IMR-90 (cell line): ENCODE measurements around the gene GAS7. TPM values are rescaled to one million over a fixed set of nuclear protein-coding genes. Genes with fewer than 3 reads are reported as not detected.
"Not testable (repeated sequence)": the region's sequence is repeated elsewhere in the genome, so short reads cannot be mapped to it uniquely, and the experiment has no call there.

Experiments used
- ATAC-seq: fragments of 200-7000 bp; cut with Tn5 transposase; 2 replicates; pipeline ENCODE4 v1.9.1; 2020; ENCODE audit warnings: low read depth, mild to moderate bottlenecking, moderate library complexity
- BruUV-seq: library from RNA; stranded (reverse); fragments of 400-500 nt; replicated peaks from 2 replicates; lab custom pipeline; 2021; lab: Mats Ljungman, UMichigan
- CTCF ChIA-PET: fragments of 300-600 bp; formaldehyde crosslinking; extraction: SDS; loops from one replicate; lab custom pipeline; 2021; ENCODE audit warnings: antibody characterized with exemption; lab: Yijun Ruan, JAX
- POLR2A ChIA-PET: fragments of 300-600 bp; sonication (Branson Sonifier 250); formaldehyde crosslinking; loops from one replicate; lab custom pipeline; 2022; ENCODE audit warnings: antibody characterized with exemption; ENCODE audit not compliant: unreplicated experiment; lab: Charles Lee
- DNase-seq: peaks from one replicate; pipeline ENCODE4 v3.0.0; 2013
- H2AFZ ChIP-seq: replicated peaks from 2 replicates; pipeline ENCODE3; 2013; ENCODE audit warnings: low read length, mild to moderate bottlenecking; ENCODE audit not compliant: poor library complexity
- H2AK5ac ChIP-seq: 2 replicates; pipeline ENCODE4 v1.6.1; 2013; ENCODE audit warnings: low read depth, low read length, inconsistent platforms
- H2AK9ac ChIP-seq: replicated peaks from 2 replicates; pipeline ENCODE3; 2013; ENCODE audit warnings: mild to moderate bottlenecking, low read depth, low read length, moderate library complexity; ENCODE audit not compliant: poor library complexity
- H2BK120ac ChIP-seq: 2 replicates; pipeline ENCODE4 v1.6.1; 2013; ENCODE audit warnings: low read depth, low read length, inconsistent platforms
- H2BK15ac ChIP-seq: 3 replicates; pipeline ENCODE4 v1.6.1; 2013; ENCODE audit warnings: low read depth, low read length, inconsistent platforms
- H2BK20ac ChIP-seq: 2 replicates; pipeline ENCODE4 v1.6.1; 2013; ENCODE audit warnings: low read depth, mild to moderate bottlenecking, inconsistent platforms, low read length, moderate library complexity
- H2BK5ac ChIP-seq: 2 replicates; pipeline ENCODE4 v1.6.1; 2013; ENCODE audit warnings: mild to moderate bottlenecking, low read depth, low read length, inconsistent platforms; ENCODE audit not compliant: poor library complexity, severe bottlenecking
- H3K14ac ChIP-seq: replicated peaks from 2 replicates; pipeline ENCODE4 v1.6.1; 2013; ENCODE audit warnings: low read depth, low read length, inconsistent platforms
- H3K18ac ChIP-seq: 2 replicates; pipeline ENCODE4 v1.6.1; 2013; ENCODE audit warnings: low read depth, low read length, control low read depth
- H3K23ac ChIP-seq: 2 replicates; pipeline ENCODE4 v1.6.1; 2013; ENCODE audit warnings: low read depth, low read length, inconsistent platforms
- H3K27ac ChIP-seq: 2 replicates; pipeline ENCODE4 v1.5.1; 2013; ENCODE audit warnings: mild to moderate bottlenecking, control low read depth, low read length; ENCODE audit not compliant: insufficient read depth
- H3K27me3 ChIP-seq: 2 replicates; pipeline ENCODE4 v1.6.1; 2013; ENCODE audit warnings: low read length; ENCODE audit not compliant: control insufficient read depth, insufficient read depth
- H3K36me3 ChIP-seq: 2 replicates; pipeline ENCODE4 v1.6.1; 2013; ENCODE audit warnings: low read length, mixed read lengths; ENCODE audit not compliant: control insufficient read depth, insufficient read depth
- H3K4ac ChIP-seq: 2 replicates; pipeline ENCODE4 v1.6.1; 2013; ENCODE audit warnings: low read depth, low read length, inconsistent platforms
- H3K4me1 ChIP-seq: 2 replicates; pipeline ENCODE4 v1.6.1; 2013; ENCODE audit warnings: low read length, mixed read lengths; ENCODE audit not compliant: control insufficient read depth, insufficient read depth
- H3K4me2 ChIP-seq: 2 replicates; pipeline ENCODE4 v1.6.1; 2013; ENCODE audit warnings: low read depth, mild to moderate bottlenecking, control low read depth, low read length, moderate library complexity
- H3K4me3 ChIP-seq: 2 replicates; pipeline ENCODE4 v1.5.1; 2013; ENCODE audit warnings: low read depth, mild to moderate bottlenecking, control low read depth, low read length, moderate library complexity; ENCODE audit not compliant: insufficient read depth
- H3K56ac ChIP-seq: 2 replicates; pipeline ENCODE4 v1.6.1; 2013; ENCODE audit warnings: low read length, inconsistent platforms; ENCODE audit not compliant: insufficient read depth; ENCODE audit errors: extremely low read depth
- H3K79me1 ChIP-seq, 2 experiments: 2 replicates each; pipeline ENCODE4 v1.6.1; 2013; ENCODE audit warnings: low read length in 2 of 2, inconsistent platforms in 1 of 2, low read depth in 1 of 2
- H3K9ac ChIP-seq: 2 replicates; pipeline ENCODE4 v1.6.1; 2013; ENCODE audit warnings: low read depth, low read length, control low read depth
- H3K9me1 ChIP-seq: 2 replicates; pipeline ENCODE4 v1.6.1; 2013; ENCODE audit warnings: low read length, inconsistent platforms; ENCODE audit not compliant: insufficient read depth
- H3K9me3 ChIP-seq: 2 replicates; pipeline ENCODE4 v1.6.1; 2013; ENCODE audit warnings: low read length; ENCODE audit not compliant: control insufficient read depth, insufficient read depth
- H4K20me1 ChIP-seq: 2 replicates; pipeline ENCODE4 v1.6.1; 2013; ENCODE audit warnings: low read length, inconsistent platforms; ENCODE audit not compliant: insufficient read depth
- H4K5ac ChIP-seq: 2 replicates; pipeline ENCODE4 v1.6.1; 2013; ENCODE audit warnings: mild to moderate bottlenecking, low read depth, low read length, control low read depth
- H4K8ac ChIP-seq, 2 experiments: 2 replicates each; pipeline ENCODE4 v1.6.1; 2013; ENCODE audit warnings: low read depth in 2 of 2, low read length in 2 of 2, control low read depth in 1 of 2, inconsistent platforms in 1 of 2
- H4K91ac ChIP-seq: 2 replicates; pipeline ENCODE4 v1.6.1; 2013; ENCODE audit warnings: low read depth, low read length, inconsistent platforms; ENCODE audit not compliant: insufficient read depth
- WGBS, 2 experiments: methylation state at CpG; one replicate each; pipeline versions ENCODE4 v1.1.5 to v1.1.7; 2013; ENCODE audit warnings: missing lambda C conversion rate in 2 of 2; ENCODE audit not compliant: insufficient read length in 1 of 2; ENCODE audit errors: extremely low coverage in 2 of 2; 5-methylcytosine and 5-hydroxymethylcytosine counted together
- dilution Hi-C: fragments of 300-500 bp; cut with HindIII; formaldehyde crosslinking; loops from one replicate; pipeline ENCODE4 v1.14.3; 2018; ENCODE audit warnings: low sequenced_read_pairs; ENCODE audit not compliant: unreplicated experiment
- in situ Hi-C: fragments of 300-500 bp; cut with MboI; formaldehyde crosslinking; loops from 3 replicates; pipeline ENCODE4 v1.14.3; 2019; ENCODE audit warnings: low sequenced_read_pairs, inconsistent platforms, mixed read lengths
- intact Hi-C: fragments of 100-400 bp; cut with micrococcal nuclease; formaldehyde crosslinking; loops from 2 replicates; pipeline ENCODE4 v1.10.0; 2022
- polyA plus RNA-seq, 3 experiments: library from polyadenylated mRNA; depleted of rRNA; stranded (reverse); fragments of >200 nt; gene quantifications; 2 replicates each; pipeline ENCODE4 v1.2.3, GENCODE V29; 2012; ENCODE audit warnings: low replicate concordance in 1 of 3
- total RNA-seq: library from RNA; depleted of rRNA; stranded (reverse); fragments of >200 nt; gene quantifications from 2 replicates; pipeline ENCODE4 v1.2.3, GENCODE V29; 2012

The GAS7 gene
- total and polyA plus RNA-seq, 2 of the 4 experiments (the other 2 are of a cell fraction) = 4.6 to 5.0 TPM

GRCh38 chr17:9921216-9921615 is 277.2 kb downstream of the GAS7 start:
- H3K4me1 ChIP-seq, H3K56ac ChIP-seq, H3K9ac ChIP-seq, BruUV-seq, H4K91ac ChIP-seq, DNase-seq, ATAC-seq, H3K27me3 ChIP-seq, H4K20me1 ChIP-seq, H2BK20ac ChIP-seq, H2AK5ac ChIP-seq, H3K27ac ChIP-seq, H2BK5ac ChIP-seq, H3K9me1 ChIP-seq, H3K4me3 ChIP-seq, H2BK15ac ChIP-seq, H3K18ac ChIP-seq, POLR2A ChIA-PET, H3K14ac ChIP-seq, H2AK9ac ChIP-seq, H3K4me2 ChIP-seq, H2BK120ac ChIP-seq, H3K9me3 ChIP-seq, intact Hi-C loops, dilution Hi-C loops, H3K4ac ChIP-seq, H4K5ac ChIP-seq, H3K79me1 ChIP-seq, H3K23ac ChIP-seq, H2AFZ ChIP-seq, H4K8ac ChIP-seq: not testable (repeated sequence)
- 80% methylated on average over 1 of the region's 13 CpGs; no CpG with 5 or more reads in 1 of the 2 experiments for WGBS, 2 experiments
- CTCF ChIA-PET = interaction anchor here (0.6 kb wide), 1 partner anchor 232 kb away, joined by 4 read pairs; no protein-coding TSS in a partner anchor
- in situ Hi-C loops = loop anchor here (5.0 kb wide), 1 partner anchor 691 kb away; no protein-coding TSS in a partner anchor
- H3K36me3 ChIP-seq = peaks cover 13% of the 10 kb centered on the region; the same call in 1 of the 2 replicates
